Stimulated activated effector memory CD8-positive, alpha-beta T cell treated with anti-CD3 and anti-CD28 coated beads, Interleukin-12 subunit alpha, Interleukin-12 subunit beta, amount 100 ng/mL, for 72 hours (primary cell): ENCODE measurements around the gene SLIT3.
A peak's percentile ranks its signal among the peaks of the same experiment; 100 is the strongest.

Experiments
- ATAC-seq: fragments of 150-1000 bp; cut with Tn5 transposase; 2 replicates; pipeline ENCODE4 v1.10.0; 2021
- DNase-seq, 2 donors: peaks; one replicate each; pipeline ENCODE4 v3.0.0; 2021 to 2022; ENCODE audit warnings: low spot score in 2 of 2
- H3K27ac Mint-ChIP-seq: one replicate; pipeline ENCODE4 v1.8.0; 2022; ENCODE audit warnings: mild to moderate bottlenecking, mixed read lengths
- H3K36me3 Mint-ChIP-seq: one replicate; pipeline ENCODE4 v1.8.0; 2022; ENCODE audit warnings: mild to moderate bottlenecking, mixed read lengths
- H3K4me1 Mint-ChIP-seq: one replicate; pipeline ENCODE4 v1.8.0; 2022; ENCODE audit warnings: mixed read lengths
- H3K4me3 Mint-ChIP-seq: one replicate; pipeline ENCODE4 v1.8.0; 2022; ENCODE audit warnings: mild to moderate bottlenecking, mixed read lengths
- H3K9me3 Mint-ChIP-seq: one replicate; pipeline ENCODE4 v1.8.0; 2022; ENCODE audit warnings: mixed read lengths

The SLIT3 gene

GRCh38 chr5:168987543-168988300 lies 313.2 kb downstream of the SLIT3 start:
- Mint-ChIP-seq H3K4me3 (no peak overlapping the region), H3K9me3 (no peaks in the 10 kb centered on the region), H3K4me1 (no peaks in the 10 kb centered on the region), H3K36me3 (no peaks in the 10 kb centered on the region), H3K27ac (no peak overlapping the region)
- DNase-seq = peak; percentile 20 to 76
- peak; percentile 29 for ATAC-seq

- ATAC-seq = no peak
- H3K4me1 Mint-ChIP-seq = no peaks in the 10 kb centered on the region
- no peaks in the 10 kb centered on the region for H3K36me3 Mint-ChIP-seq
These were observed 315.5 kb downstream of the SLIT3 start for GRCh38 chr5:168985454-168985853.

GRCh38 chr5:168984135-168984675 lies 316.7 kb downstream of the SLIT3 start:
- ATAC-seq (no peak), DNase-seq (no peak)
- Mint-ChIP-seq H3K9me3 (no peaks in the 10 kb centered on the region), H3K36me3 (no peaks in the 10 kb centered on the region), H3K4me1 (no peaks in the 10 kb centered on the region), H3K4me3 (no peak overlapping the region), H3K27ac (no peak overlapping the region)

More at GRCh38 chr5:168985454-168985853, 315.5 kb downstream of the SLIT3 start:
- no peak for DNase-seq
- H3K4me3 Mint-ChIP-seq = no peak overlapping the region
- no peak overlapping the region for H3K27ac Mint-ChIP-seq
- no peaks in the 10 kb centered on the region for H3K9me3 Mint-ChIP-seq

- ATAC-seq (no peak), DNase-seq (no peak)
- no peaks in the 10 kb centered on the region for H3K9me3 Mint-ChIP-seq
- H3K27ac Mint-ChIP-seq = no peak overlapping the region
- no peaks in the 10 kb centered on the region for H3K4me1 Mint-ChIP-seq
- H3K4me3 Mint-ChIP-seq = no peak overlapping the region
- no peaks in the 10 kb centered on the region for H3K36me3 Mint-ChIP-seq
These were observed 321.8 kb downstream of the SLIT3 start for GRCh38 chr5:168979135-168979534.

- H3K27ac Mint-ChIP-seq = no peak overlapping the region
- no peak overlapping the region for H3K4me3 Mint-ChIP-seq
- no peaks in the 10 kb centered on the region for H3K36me3 Mint-ChIP-seq
- ATAC-seq = no peak
- DNase-seq = no peak
- H3K4me1 Mint-ChIP-seq = no peaks in the 10 kb centered on the region
- no peaks in the 10 kb centered on the region for H3K9me3 Mint-ChIP-seq
These were observed 322.4 kb downstream of the SLIT3 start for GRCh38 chr5:168978500-168978899.

GRCh38 chr5:168978015-168978414 lies 322.9 kb downstream of the SLIT3 start:
- Mint-ChIP-seq H3K36me3 (no peaks in the 10 kb centered on the region), H3K27ac (no peak overlapping the region), H3K4me3 (no peak overlapping the region), H3K9me3 (no peaks in the 10 kb centered on the region), H3K4me1 (no peaks in the 10 kb centered on the region)
- DNase-seq = no peak
- ATAC-seq = no peak

GRCh38 chr5:168976311-168976970 lies 324.5 kb downstream of the SLIT3 start:
- no peaks in the 10 kb centered on the region for H3K4me1 Mint-ChIP-seq
- H3K36me3 Mint-ChIP-seq = no peaks in the 10 kb centered on the region
- no peaks in the 10 kb centered on the region for H3K9me3 Mint-ChIP-seq
- no peak overlapping the region for H3K27ac Mint-ChIP-seq
- ATAC-seq (no peak), DNase-seq (no peak)
- no peak overlapping the region for H3K4me3 Mint-ChIP-seq

- no peaks in the 10 kb centered on the region for H3K9me3 Mint-ChIP-seq
- ATAC-seq (no peak), DNase-seq (no peak)
- H3K27ac Mint-ChIP-seq = no peak overlapping the region
- no peak overlapping the region for H3K4me3 Mint-ChIP-seq
- H3K4me1 Mint-ChIP-seq = no peaks in the 10 kb centered on the region
- H3K36me3 Mint-ChIP-seq = no peaks in the 10 kb centered on the region
These were observed 325.6 kb downstream of the SLIT3 start for GRCh38 chr5:168975331-168975730.

GRCh38 chr5:168974082-168974481 lies 326.9 kb downstream of the SLIT3 start:
- Mint-ChIP-seq H3K4me1 (no peaks in the 10 kb centered on the region), H3K9me3 (no peaks in the 10 kb centered on the region), H3K4me3 (no peak overlapping the region), H3K27ac (no peak overlapping the region), H3K36me3 (no peaks in the 10 kb centered on the region)
- ATAC-seq (no peak), DNase-seq (no peak)

GRCh38 chr5:168972731-168973130 lies 328.2 kb downstream of the SLIT3 start:
- no peak overlapping the region for H3K27ac Mint-ChIP-seq
- H3K36me3 Mint-ChIP-seq = no peaks in the 10 kb centered on the region
- ATAC-seq = no peak
- H3K4me3 Mint-ChIP-seq = no peak overlapping the region
- no peak for DNase-seq
- no peaks in the 10 kb centered on the region for H3K4me1 Mint-ChIP-seq
- no peaks in the 10 kb centered on the region for H3K9me3 Mint-ChIP-seq

GRCh38 chr5:168971100-168971499 lies 329.8 kb downstream of the SLIT3 start:
- no peaks in the 10 kb centered on the region for H3K9me3 Mint-ChIP-seq
- H3K27ac Mint-ChIP-seq = no peak overlapping the region
- H3K4me3 Mint-ChIP-seq = no peak overlapping the region
- no peak for DNase-seq
- H3K4me1 Mint-ChIP-seq = no peaks in the 10 kb centered on the region
- H3K36me3 Mint-ChIP-seq = no peaks in the 10 kb centered on the region
- no peak for ATAC-seq

GRCh38 chr5:168969326-168969886 lies 331.5 kb downstream of the SLIT3 start:
- Mint-ChIP-seq H3K4me3 (no peak overlapping the region), H3K9me3 (no peaks in the 10 kb centered on the region), H3K36me3 (no peaks in the 10 kb centered on the region), H3K4me1 (no peaks in the 10 kb centered on the region), H3K27ac (no peak overlapping the region)
- no peak for DNase-seq
- no peak for ATAC-seq

- Mint-ChIP-seq H3K9me3 (no peaks in the 10 kb centered on the region), H3K27ac (no peak overlapping the region), H3K4me1 (no peaks in the 10 kb centered on the region), H3K4me3 (no peak overlapping the region), H3K36me3 (no peaks in the 10 kb centered on the region)
- DNase-seq (no peak), ATAC-seq (no peak)
These were observed 332.9 kb downstream of the SLIT3 start for GRCh38 chr5:168967882-168968620.

GRCh38 chr5:168965638-168966037 lies 335.3 kb downstream of the SLIT3 start:
- no peak for ATAC-seq
- no peaks in the 10 kb centered on the region for H3K4me1 Mint-ChIP-seq

GRCh38 chr5:168964182-168964581 lies 336.8 kb downstream of the SLIT3 start:
- Mint-ChIP-seq H3K27ac (no peak overlapping the region), H3K36me3 (no peaks in the 10 kb centered on the region), H3K9me3 (no peaks in the 10 kb centered on the region), H3K4me3 (no peak overlapping the region), H3K4me1 (no peaks in the 10 kb centered on the region)
- ATAC-seq (no peak), DNase-seq (no peak)

More at GRCh38 chr5:168965638-168966037, 335.3 kb downstream of the SLIT3 start:
- H3K36me3 Mint-ChIP-seq = no peaks in the 10 kb centered on the region
- H3K27ac Mint-ChIP-seq = no peak overlapping the region
- no peak for DNase-seq
- H3K9me3 Mint-ChIP-seq = no peaks in the 10 kb centered on the region
- no peak overlapping the region for H3K4me3 Mint-ChIP-seq
